ENCODE results near the gene ODAD4. TPM values are rescaled to one million over a fixed set of nuclear protein-coding genes. Genes with fewer than 3 reads are reported as not detected.

ODAD4 gene
- polyA plus RNA-seq, 1 of the 3 experiments (the other 2 are of a cell fraction) = 1.1 TPM

DNA sequence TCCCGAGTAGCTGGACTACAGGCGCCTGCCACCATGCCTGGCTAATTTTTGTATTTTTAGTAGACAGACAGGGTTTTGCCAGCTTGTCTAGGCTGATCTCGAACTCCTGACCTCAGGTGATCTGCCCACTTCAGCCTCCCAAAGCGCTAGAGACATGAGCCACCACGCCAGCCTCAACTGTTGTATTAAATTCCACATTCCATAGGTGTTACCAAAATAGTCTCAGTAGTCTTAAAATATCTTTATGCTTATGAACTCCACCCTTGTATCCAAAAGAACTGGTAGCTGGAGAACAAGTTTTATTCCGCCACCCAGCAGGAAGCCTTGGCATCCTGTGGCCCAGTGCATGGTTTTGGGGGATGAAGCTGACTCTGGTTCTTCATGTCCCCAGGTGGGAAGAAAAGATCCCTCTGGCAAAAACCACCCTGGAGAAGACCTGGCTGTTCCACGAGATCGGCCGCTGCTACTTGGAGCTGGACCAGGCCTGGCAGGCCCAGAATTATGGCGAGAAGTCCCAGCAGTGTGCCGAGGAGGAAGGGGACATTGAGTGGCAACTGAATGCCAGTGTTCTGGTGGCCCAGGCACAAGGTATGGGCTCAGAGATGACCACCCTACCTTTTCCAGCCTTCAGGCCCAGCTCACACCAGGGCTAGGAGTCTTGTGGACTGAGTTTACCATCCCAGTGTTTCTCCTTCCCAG, 18.5 kb downstream of the ODAD4 start:
- no peaks in the 10 kb centered on the region for H3K4me1 ChIP-seq (ENCODE audit: control insufficient read depth in 1 of 2, insufficient read depth in 2 of 2, low read depth in 1 of 2, low read length in 1 of 2)
- H3K4me2 ChIP-seq = no peak overlapping the region
- CTCF ChIA-PET = interaction anchor here (0.9 to 2.8 kb wide), 3 partner anchors 11 to 18 kb away, joined by 3 to 17 read pairs (median 7); partner anchors contain the start of gene ODAD4
- H4K20me1 ChIP-seq (ENCODE audit: insufficient read depth) = no peaks in the 10 kb centered on the region
- H2AFZ ChIP-seq (ENCODE audit: low read depth) = no peak overlapping the region
- TF ChIP-seq MEF2A (IDR thresholded peaks at IDR 0.05; ENCODE audit: borderline replicate concordance, low read depth) (no peak), CHD2 (IDR thresholded peaks at IDR 0.05; ENCODE audit: low read length, partially characterized antibody) (no peak), RXRA (IDR thresholded peaks at IDR 0.05; ENCODE audit: borderline replicate concordance, low read depth) (no peak), SMC3 (IDR thresholded peaks at IDR 0.05; ENCODE audit: low read depth, low read length) (no peak), POLR2AphosphoS5 (IDR thresholded peaks at IDR 0.05; ENCODE audit: low read depth, low read length) (no peak), ELF1 (IDR thresholded peaks at IDR 0.05) (no peak), GABPA (IDR thresholded peaks at IDR 0.05; ENCODE audit: low read depth) (no peak), NRF1 (IDR thresholded peaks at IDR 0.05; ENCODE audit: low read depth, low read length) (no peak), TAF1 (IDR thresholded peaks at IDR 0.05; ENCODE audit: borderline replicate concordance, low read depth, low read length) (no peak)
- TF ChIP-seq, protein P1, sequence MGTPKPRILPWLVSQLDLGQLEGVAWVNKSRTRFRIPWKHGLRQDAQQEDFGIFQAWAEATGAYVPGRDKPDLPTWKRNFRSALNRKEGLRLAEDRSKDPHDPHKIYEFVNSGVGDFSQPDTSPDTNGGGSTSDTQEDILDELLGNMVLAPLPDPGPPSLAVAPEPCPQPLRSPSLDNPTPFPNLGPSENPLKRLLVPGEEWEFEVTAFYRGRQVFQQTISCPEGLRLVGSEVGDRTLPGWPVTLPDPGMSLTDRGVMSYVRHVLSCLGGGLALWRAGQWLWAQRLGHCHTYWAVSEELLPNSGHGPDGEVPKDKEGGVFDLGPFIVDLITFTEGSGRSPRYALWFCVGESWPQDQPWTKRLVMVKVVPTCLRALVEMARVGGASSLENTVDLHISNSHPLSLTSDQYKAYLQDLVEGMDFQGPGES (IDR thresholded peaks at IDR 0.05; ENCODE audit: low read depth, low read length) = no peak
- WGBS (ENCODE audit: low lambda C conversion rate) = 82% methylated on average over 9 of the region's 11 CpGs
- H3K36me3 ChIP-seq (replicated peaks in 1 of 2; ENCODE audit: control insufficient read depth in 1 of 2, insufficient read depth in 2 of 2, low read length in 1 of 2) = peaks cover 0 to 8% of the 10 kb centered on the region in 2 experiments
- no peak for DNase-seq
- no peaks in the 10 kb centered on the region for H3K79me2 ChIP-seq (ENCODE audit: insufficient read depth)
- no peaks in the 10 kb centered on the region for H3K9me2 ChIP-seq
- POLR2A ChIA-PET = no interaction called here
- H3K27me3 ChIP-seq (ENCODE audit: insufficient read depth) = no peaks in the 10 kb centered on the region
- H3F3A ChIP-seq (replicated peaks; ENCODE audit: insufficient read depth) = no peaks in the 10 kb centered on the region
- no peak overlapping the region for H3K9ac ChIP-seq
- H3K27ac ChIP-seq (ENCODE audit: low read depth in 2 of 2, low read length in 1 of 2) = no peak overlapping the region
- no peak overlapping the region for H3K4me3 ChIP-seq (ENCODE audit: low read depth in 2 of 2, low read length in 1 of 2)
- H3K9me3 ChIP-seq = no peaks in the 10 kb centered on the region

GRCh38 chr17:41956522-41956921, 26.1 kb downstream of the ODAD4 start:
- no peak for DNase-seq
- no peaks in the 10 kb centered on the region for H3K9me2 ChIP-seq
- H3K9me3 ChIP-seq = no peaks in the 10 kb centered on the region
- no peak overlapping the region for H2AFZ ChIP-seq (ENCODE audit: low read depth)
- no peak overlapping the region for H3K4me3 ChIP-seq (ENCODE audit: low read depth in 2 of 2, low read length in 1 of 2)
- peaks cover 4% of the 10 kb centered on the region for H3F3A ChIP-seq (replicated peaks; ENCODE audit: insufficient read depth)
- H3K27me3 ChIP-seq (ENCODE audit: insufficient read depth) = no peaks in the 10 kb centered on the region
- H3K4me2 ChIP-seq = no peak overlapping the region
- H4K20me1 ChIP-seq (ENCODE audit: insufficient read depth) = no peaks in the 10 kb centered on the region
- ChIA-PET POLR2A (no interaction called here), CTCF (interaction anchor here (0.6 to 7.1 kb wide), 2 partner anchors 63 to 219 kb away, joined by 3 to 67 read pairs; partner anchors contain the start of genes DNAJC7 and NKIRAS2)
- no peaks in the 10 kb centered on the region for H3K79me2 ChIP-seq (ENCODE audit: insufficient read depth)
- TF ChIP-seq SIN3A (IDR thresholded peaks at IDR 0.05; ENCODE audit: borderline replicate concordance, low read depth, low read length) (no peak), YY1 (IDR thresholded peaks at IDR 0.05; ENCODE audit: low read depth) (no peak), TEAD4 (IDR thresholded peaks at IDR 0.05; ENCODE audit: borderline replicate concordance, insufficient read depth) (no peak), NFIC (IDR thresholded peaks at IDR 0.05; ENCODE audit: borderline replicate concordance) (no peak), FOSL2 (IDR thresholded peaks at IDR 0.05; ENCODE audit: borderline replicate concordance, low read depth) (no peak), POLR2AphosphoS5 (IDR thresholded peaks at IDR 0.05; ENCODE audit: low read depth, low read length) (no peak)
- TF ChIP-seq, protein P1 (IDR thresholded peaks at IDR 0.05; ENCODE audit: low read depth, low read length) = no peak
- TF ChIP-seq, protein P2, sequence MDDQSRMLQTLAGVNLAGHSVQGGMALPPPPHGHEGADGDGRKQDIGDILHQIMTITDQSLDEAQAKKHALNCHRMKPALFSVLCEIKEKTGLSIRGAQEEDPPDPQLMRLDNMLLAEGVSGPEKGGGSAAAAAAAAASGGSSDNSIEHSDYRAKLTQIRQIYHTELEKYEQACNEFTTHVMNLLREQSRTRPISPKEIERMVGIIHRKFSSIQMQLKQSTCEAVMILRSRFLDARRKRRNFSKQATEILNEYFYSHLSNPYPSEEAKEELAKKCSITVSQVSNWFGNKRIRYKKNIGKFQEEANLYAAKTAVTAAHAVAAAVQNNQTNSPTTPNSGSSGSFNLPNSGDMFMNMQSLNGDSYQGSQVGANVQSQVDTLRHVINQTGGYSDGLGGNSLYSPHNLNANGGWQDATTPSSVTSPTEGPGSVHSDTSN (IDR thresholded peaks at IDR 0.05) = no peak
- peaks cover 0 to 4% of the 10 kb centered on the region in 2 experiments for H3K36me3 ChIP-seq (replicated peaks in 1 of 2; ENCODE audit: control insufficient read depth in 1 of 2, insufficient read depth in 2 of 2, low read length in 1 of 2)
- H3K27ac ChIP-seq (ENCODE audit: low read depth in 2 of 2, low read length in 1 of 2) = no peak overlapping the region
- 88% methylated on average over 6 of the region's 6 CpGs for WGBS (ENCODE audit: low lambda C conversion rate)
- H3K9ac ChIP-seq = no peak overlapping the region
- H3K4me1 ChIP-seq (ENCODE audit: control insufficient read depth in 1 of 2, insufficient read depth in 2 of 2, low read depth in 1 of 2, low read length in 1 of 2) = peaks cover 0 to 11% of the 10 kb centered on the region in 2 experiments; a peak in 1 of 4 replicates
